Activated CD4-positive, alpha-beta T cell treated with anti-CD3 and anti-CD28 coated beads, Interleukin-2, amount 10 ng/mL, durations not matched to agents 7 days and 5 days (primary cell): Measurements from ENCODE around the gene CD80. TPM values are rescaled to one million over a fixed set of nuclear protein-coding genes. Genes with fewer than 3 reads are reported as not detected.

Source experiments
- total RNA-seq, 2 experiments: library from RNA; stranded (reverse); gene quantifications; one replicate each; pipeline ENCODE4 v1.2.3, GENCODE V29; 2021

CD80 gene
- total RNA-seq, 2 experiments from 2014 or later, result 7.2 to 7.4 TPM

Other genes starting within 250 kb of the CD80 start
- 10 to 100 TPM; 24.6 to 32.5 TPM for gene TMEM39A, start 96.0 kb downstream of the CD80 start, total RNA-seq
- 10 to 100 TPM; 25.8 to 29.4 TPM for gene POGLUT1, start 90.7 kb downstream of the CD80 start, total RNA-seq
- gene TIMMDC1, start 61.1 kb downstream of the CD80 start, total RNA-seq, result 10 to 100 TPM; 67.1 to 72.7 TPM
- gene ADPRH, start 19.9 kb upstream of the CD80 start, total RNA-seq, result 1 to 10 TPM; 1.4 to 1.8 TPM
- gene PLA1A, start 38.3 kb upstream of the CD80 start, total RNA-seq, result not detected
- 1 to 10 TPM; 1.7 to 2.9 TPM for gene POPDC2, start 101.0 kb upstream of the CD80 start, total RNA-seq
- 10 to 100 TPM; 52.7 to 54.5 TPM for gene COX17, start 117.8 kb upstream of the CD80 start, total RNA-seq
- not detected for gene CFAP91, start 143.4 kb upstream of the CD80 start, total RNA-seq
- gene NR1I2, start 222.5 kb upstream of the CD80 start, total RNA-seq, result under 1 TPM in 1 of 2 experiments, not detected in 1; 0.10 TPM